Neuronal stem cell (in vitro differentiated cells): ENCODE results near the gene COX8A.
A peak's percentile ranks its signal among the peaks of the same experiment; 100 is the strongest.
"Not testable (repeated sequence)": the region's sequence is repeated elsewhere in the genome, so short reads cannot be mapped to it uniquely, and the experiment has no call there.

ENCODE experiments used
- DNase-seq: peaks from one replicate; pipeline ENCODE4 v3.0.0-alpha.2; 2013; ENCODE audit warnings: low spot score
- H2AFZ ChIP-seq: one replicate; pipeline ENCODE4 v1.6.1; 2013; ENCODE audit warnings: mild to moderate bottlenecking, low read length, inconsistent platforms
- H2AK5ac ChIP-seq: 2 replicates; pipeline ENCODE4 v1.6.1; 2013; ENCODE audit warnings: low read depth, mild to moderate bottlenecking, inconsistent platforms, low read length, moderate library complexity, mixed read lengths
- H2BK120ac ChIP-seq: 2 replicates; pipeline ENCODE4 v1.6.1; 2013; ENCODE audit warnings: low read depth, mild to moderate bottlenecking, inconsistent platforms, low read length, moderate library complexity, mixed read lengths
- H2BK12ac ChIP-seq: one replicate; pipeline ENCODE4 v1.6.1; 2013; ENCODE audit warnings: low read length, inconsistent platforms
- H2BK15ac ChIP-seq: 2 replicates; pipeline ENCODE4 v1.6.1; 2013; ENCODE audit warnings: mild to moderate bottlenecking, low read length, inconsistent platforms, mixed read lengths
- H2BK5ac ChIP-seq: one replicate; pipeline ENCODE4 v1.6.1; 2013; ENCODE audit warnings: inconsistent platforms, mild to moderate bottlenecking, low read length, moderate library complexity
- H3K14ac ChIP-seq: one replicate; pipeline ENCODE4 v1.6.1; 2013; ENCODE audit warnings: low read length, inconsistent platforms
- H3K18ac ChIP-seq: 2 replicates; pipeline ENCODE4 v1.6.1; 2013; ENCODE audit warnings: low read length, inconsistent platforms
- H3K23ac ChIP-seq: 2 replicates; pipeline ENCODE4 v1.6.1; 2013; ENCODE audit warnings: low read depth, mild to moderate bottlenecking, mixed read lengths, low read length, inconsistent platforms; ENCODE audit not compliant: poor library complexity
- H3K27ac ChIP-seq: replicated peaks from 3 replicates; pipeline ENCODE4 v1.5.1; 2013; ENCODE audit warnings: low read length, inconsistent platforms
- H3K27me3 ChIP-seq, 3 experiments: 2 replicates each; pipeline ENCODE4 v1.6.1; 2013; ENCODE audit warnings: low read length in 3 of 3, mild to moderate bottlenecking in 2 of 3, inconsistent platforms in 1 of 3, low read depth in 1 of 3, mixed read lengths in 1 of 3, moderate library complexity in 1 of 3; ENCODE audit not compliant: control insufficient read depth in 3 of 3, insufficient read depth in 3 of 3
- H3K36me3 ChIP-seq, 2 donors: replicated peaks in 1 of 2; 2 replicates each; pipeline ENCODE4 v1.6.1; 2013; ENCODE audit warnings: low read length in 2 of 2; ENCODE audit not compliant: control insufficient read depth in 2 of 2, insufficient read depth in 2 of 2
- H3K4ac ChIP-seq: 2 replicates; pipeline ENCODE4 v1.6.1; 2013; ENCODE audit warnings: inconsistent platforms, mild to moderate bottlenecking, low read length, moderate library complexity
- H3K4me1 ChIP-seq, 2 donors: 1 replicate in 1 of 2; 2 replicates in 1 of 2; pipeline ENCODE4 v1.6.1; 2013; ENCODE audit warnings: low read length in 2 of 2, low read depth in 1 of 2; ENCODE audit not compliant: control insufficient read depth in 2 of 2, insufficient read depth in 1 of 2
- H3K4me2 ChIP-seq: one replicate; pipeline ENCODE4 v1.6.1; 2013; ENCODE audit warnings: mild to moderate bottlenecking, low read length, inconsistent platforms; ENCODE audit not compliant: insufficient read depth, poor library complexity, severe bottlenecking
- H3K4me3 ChIP-seq, 2 donors: 2 replicates each; pipeline ENCODE4 v1.5.1; 2013; ENCODE audit warnings: low read length in 2 of 2, mild to moderate bottlenecking in 2 of 2, inconsistent platforms in 1 of 2, moderate library complexity in 1 of 2
- H3K79me1 ChIP-seq: one replicate; pipeline ENCODE4 v1.6.1; 2013; ENCODE audit warnings: low read depth, mild to moderate bottlenecking, inconsistent platforms, low read length, moderate library complexity
- H3K9ac ChIP-seq: one replicate; pipeline ENCODE4 v1.6.1; 2013; ENCODE audit warnings: mild to moderate bottlenecking, low read depth, low read length, inconsistent platforms; ENCODE audit not compliant: poor library complexity
- H3K9me3 ChIP-seq, 2 donors: replicated peaks in 1 of 2; 2 replicates each; pipeline versions ENCODE3 to v1.6.1; 2013; ENCODE audit warnings: low read length in 2 of 2, mild to moderate bottlenecking in 2 of 2, inconsistent platforms in 1 of 2, low read depth in 1 of 2, mixed read lengths in 1 of 2, moderate library complexity in 1 of 2; ENCODE audit not compliant: control insufficient read depth in 2 of 2, insufficient read depth in 1 of 2
- H4K8ac ChIP-seq: one replicate; pipeline ENCODE4 v1.6.1; 2013; ENCODE audit warnings: low read depth, mild to moderate bottlenecking, inconsistent platforms, low read length, moderate library complexity
- H4K91ac ChIP-seq: one replicate; pipeline ENCODE4 v1.6.1; 2013; ENCODE audit warnings: low read length, low read depth, mild to moderate bottlenecking, inconsistent platforms; ENCODE audit not compliant: poor library complexity
- WGBS, 2 donors: extraction: QIAGEN DNeasy Blood & Tissue Kit; methylation state at CpG; one replicate each; pipeline ENCODE4 v1.1.7; 2013; ENCODE audit warnings: missing lambda C conversion rate in 2 of 2, mixed read lengths in 1 of 2; ENCODE audit not compliant: insufficient read length in 2 of 2, insufficient replicate concordance in 1 of 2; ENCODE audit errors: extremely low coverage in 2 of 2; 5-methylcytosine and 5-hydroxymethylcytosine counted together

COX8A gene

DNA sequence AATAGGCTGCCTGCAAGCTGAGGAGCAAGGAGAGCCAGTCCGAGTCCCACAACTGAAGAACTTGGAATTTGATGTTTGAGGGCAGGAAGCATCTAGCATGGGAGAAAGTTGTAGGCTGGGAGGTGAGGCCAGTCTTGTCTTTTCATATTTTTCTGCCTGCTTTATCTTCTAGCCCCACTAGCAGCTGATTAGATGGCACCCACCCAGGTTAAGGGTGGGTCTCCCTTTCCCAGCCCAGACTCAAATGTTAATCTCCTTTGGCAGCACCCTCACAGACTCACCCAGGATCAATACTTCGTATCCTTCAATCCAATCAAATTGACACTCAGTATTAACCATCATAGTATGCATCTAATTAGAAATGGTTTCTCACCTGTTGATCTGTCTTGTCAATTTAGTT is 5.0 kb upstream of the COX8A start:
- Histone ChIP-seq H3K14ac (no peak overlapping the region), H4K91ac (no peak overlapping the region), H3K4ac (no peak overlapping the region), H3K9ac (no peak overlapping the region), H2BK120ac (no peak overlapping the region), H3K27ac (no peak overlapping the region), H2BK15ac (no peak overlapping the region), H3K4me1 (peaks cover 1 to 5% of the 10 kb centered on the region in 2 donors), H2BK12ac (no peak overlapping the region), H3K4me2 (no peak overlapping the region), H2AFZ (no peak overlapping the region), H3K27me3 (no peaks in the 10 kb centered on the region), H2AK5ac (no peak overlapping the region), H3K18ac (no peak overlapping the region), H4K8ac (no peak overlapping the region), H3K79me1 (no peaks in the 10 kb centered on the region), H3K9me3 (no peaks in the 10 kb centered on the region), H2BK5ac (no peak overlapping the region), H3K4me3 (no peak overlapping the region), H3K36me3 (no peaks in the 10 kb centered on the region), H3K23ac (no peak overlapping the region)
- no CpG with 5 or more reads among the region's 2 CpGs for WGBS, 2 donors
- no peak for DNase-seq

GRCh38 chr11:63970902-63971301 is 3.5 kb upstream of the COX8A start:
- Histone ChIP-seq H3K79me1 (peaks cover 3% of the 10 kb centered on the region), H3K4ac (no peak overlapping the region), H2BK5ac (no peak overlapping the region), H2BK120ac (no peak overlapping the region), H4K8ac (no peak overlapping the region), H3K9ac (no peak overlapping the region), H3K36me3 (peaks cover 0 to 2% of the 10 kb centered on the region in 2 donors), H3K9me3 (no peaks in the 10 kb centered on the region), H2BK12ac (no peak overlapping the region), H3K4me3 (no peak overlapping the region), H4K91ac (no peak overlapping the region), H3K23ac (no peak overlapping the region), H2AK5ac (no peak overlapping the region), H3K4me2 (no peak overlapping the region), H3K4me1 (peaks cover 2% of the 10 kb centered on the region in 2 donors), H3K18ac (no peak overlapping the region), H2BK15ac (peak overlapping the region; percentile 67), H3K27ac (no peak overlapping the region), H3K14ac (no peak overlapping the region), H2AFZ (no peak overlapping the region), H3K27me3 (no peaks in the 10 kb centered on the region)
- whole genome bisulfite sequencing, 2 donors: no CpG with 5 or more reads among the region's 5 CpGs
- no peak for DNase-seq

GRCh38 chr11:63973912-63974258 is 535 bp upstream of the COX8A start:
- H2BK15ac ChIP-seq, H2BK5ac ChIP-seq, H3K4me2 ChIP-seq, H3K14ac ChIP-seq, DNase-seq, H2BK120ac ChIP-seq, H3K9ac ChIP-seq, H3K79me1 ChIP-seq, H4K8ac ChIP-seq, H2BK12ac ChIP-seq, H3K23ac ChIP-seq, H3K18ac ChIP-seq, H3K4me3 ChIP-seq, H4K91ac ChIP-seq, H3K4ac ChIP-seq, H3K27me3 ChIP-seq, H3K9me3 ChIP-seq, H2AK5ac ChIP-seq: not testable (repeated sequence)
- WGBS, 2 donors: no CpG with 5 or more reads among the region's 18 CpGs
- H3K36me3 ChIP-seq: peaks cover 5 to 14% of the 10 kb centered on the region in 2 donors
- H3K27ac ChIP-seq: peak overlapping the region; percentile 26
- peaks cover 14 to 23% of the 10 kb centered on the region in 2 donors for H3K4me1 ChIP-seq
- H2AFZ ChIP-seq: peak overlapping the region; percentile 75

DNA sequence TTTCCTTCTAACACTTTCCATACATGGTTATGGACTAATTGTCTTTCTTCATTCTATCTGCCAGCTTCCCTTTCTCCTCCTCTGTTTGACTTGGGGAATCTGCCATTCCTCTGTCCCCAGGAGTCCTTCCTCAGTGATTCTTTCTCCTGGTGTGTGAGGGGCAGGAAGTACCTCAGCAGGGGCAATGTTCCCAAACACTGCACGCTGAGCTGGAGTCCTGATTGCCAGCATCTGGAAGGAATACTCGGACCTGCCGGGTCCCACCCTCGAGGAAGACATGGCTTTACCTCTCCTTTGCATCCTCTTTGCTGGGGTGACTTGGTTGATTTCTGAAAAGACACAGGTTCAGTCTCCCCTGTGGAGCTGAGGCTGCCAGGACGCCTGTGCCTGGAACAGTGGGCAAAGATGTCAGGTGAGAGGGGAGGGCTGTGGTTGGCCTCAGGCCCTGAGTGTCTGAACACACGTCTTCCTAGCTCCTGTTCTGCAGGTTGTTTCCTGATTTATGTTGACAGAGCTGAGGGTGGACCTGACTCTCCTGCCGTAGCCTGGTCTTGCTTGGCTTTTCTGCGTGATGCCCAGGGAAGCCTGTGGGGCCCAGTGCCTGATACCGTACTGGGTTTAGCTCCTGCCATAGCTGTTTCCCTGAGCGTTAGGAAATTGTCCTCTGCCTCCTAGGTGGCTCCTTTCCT is 4.3 kb downstream of the COX8A start:
- no peak overlapping the region for H3K18ac ChIP-seq
- WGBS, 2 donors: no CpG with 5 or more reads among the region's 10 CpGs
- no peak overlapping the region for H3K4me2 ChIP-seq
- H3K27ac ChIP-seq: no peak overlapping the region
- H2BK120ac ChIP-seq: no peak overlapping the region
- no peaks in the 10 kb centered on the region for H3K9me3 ChIP-seq
- no peak for DNase-seq
- peaks cover 7% of the 10 kb centered on the region for H3K79me1 ChIP-seq
- H3K4ac ChIP-seq: no peak overlapping the region
- peaks cover 15 to 23% of the 10 kb centered on the region in 2 donors for H3K4me1 ChIP-seq
- H3K9ac ChIP-seq: no peak overlapping the region
- H2BK12ac ChIP-seq: no peak overlapping the region
- no peak overlapping the region for H4K8ac ChIP-seq
- H3K14ac ChIP-seq: no peak overlapping the region
- no peak overlapping the region for H3K4me3 ChIP-seq
- no peak overlapping the region for H2BK15ac ChIP-seq
- H3K23ac ChIP-seq: no peak overlapping the region
- H4K91ac ChIP-seq: no peak overlapping the region
- H2AK5ac ChIP-seq: no peak overlapping the region
- H2BK5ac ChIP-seq: no peak overlapping the region
- no peaks in the 10 kb centered on the region for H3K27me3 ChIP-seq
- peaks cover 10 to 32% of the 10 kb centered on the region in 2 donors for H3K36me3 ChIP-seq
- H2AFZ ChIP-seq: no peak overlapping the region
